Stimulated activated CD8-positive, alpha-beta memory T cell treated with anti-CD3 and anti-CD28 coated beads, Interleukin-7, amount 100 ng/mL, for 1 hour (primary cell): ENCODE measurements around the gene DHRSX.
"Not testable (repeated sequence)": the region's sequence is repeated elsewhere in the genome, so short reads cannot be mapped to it uniquely, and the experiment has no call there.

Experiments used
- DNase-seq, 2 donors: peaks; one replicate each; pipeline ENCODE4 v3.0.0-alpha.2; 2020; ENCODE audit warnings: low read depth in 2 of 2

The DHRSX gene

DNA sequence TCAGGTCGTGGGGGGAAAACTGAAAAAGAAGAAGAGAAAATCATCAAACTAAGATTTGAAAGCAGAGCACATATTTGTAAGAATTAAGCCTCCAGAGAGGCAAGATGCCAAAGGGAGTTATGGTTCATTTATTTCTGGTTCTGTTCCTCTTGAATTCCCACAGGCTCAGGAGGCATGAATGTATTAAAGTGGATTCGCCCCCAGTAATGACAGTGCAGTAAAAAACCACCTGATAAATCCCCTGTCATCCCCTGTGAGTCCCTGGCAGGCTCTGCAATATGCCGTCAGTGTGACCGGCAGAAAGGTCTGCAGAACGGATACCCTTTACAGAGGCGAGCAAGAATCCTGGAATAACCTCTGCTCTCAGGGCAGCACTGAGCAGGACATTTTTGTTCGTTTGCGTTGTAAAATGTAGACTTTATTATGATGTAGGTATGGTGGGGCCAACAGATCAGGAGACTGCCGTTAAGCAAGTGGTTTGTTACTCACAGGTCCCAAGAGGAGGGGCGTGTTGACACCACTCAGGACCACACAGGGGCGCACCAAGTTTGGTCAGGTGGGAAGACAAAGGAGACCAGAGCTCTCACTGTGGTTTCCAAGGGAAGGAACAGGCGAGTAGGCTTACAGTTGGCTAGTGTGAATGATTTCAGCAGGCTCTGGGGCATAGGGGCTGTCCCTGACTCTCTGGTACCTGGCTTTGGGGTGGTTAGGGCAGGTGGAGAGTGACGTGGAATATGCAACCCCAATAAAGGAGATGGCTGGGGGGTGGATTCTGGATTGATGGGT is 75.3 kb downstream of the DHRSX start:
- no peak for DNase-seq

DNA sequence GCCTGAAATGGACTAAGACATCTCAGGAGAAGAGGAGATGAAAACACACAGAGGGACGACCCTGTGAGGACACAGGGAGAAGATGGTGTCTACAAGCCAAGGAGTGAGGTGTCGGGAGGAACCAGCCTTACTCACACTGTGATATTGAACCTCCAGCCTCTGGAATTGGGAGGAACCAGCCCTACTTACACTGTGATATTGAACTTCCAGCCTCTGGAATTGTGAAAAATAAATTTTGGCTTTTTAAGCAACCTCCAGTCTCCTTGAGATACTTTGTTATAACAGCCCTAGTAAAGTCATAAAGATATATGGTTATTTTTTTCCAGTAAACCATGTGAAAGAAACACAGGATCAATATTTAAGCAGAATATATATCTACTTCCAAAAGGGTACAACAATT is 76.5 kb downstream of the DHRSX start:
- no peak for DNase-seq

DNA sequence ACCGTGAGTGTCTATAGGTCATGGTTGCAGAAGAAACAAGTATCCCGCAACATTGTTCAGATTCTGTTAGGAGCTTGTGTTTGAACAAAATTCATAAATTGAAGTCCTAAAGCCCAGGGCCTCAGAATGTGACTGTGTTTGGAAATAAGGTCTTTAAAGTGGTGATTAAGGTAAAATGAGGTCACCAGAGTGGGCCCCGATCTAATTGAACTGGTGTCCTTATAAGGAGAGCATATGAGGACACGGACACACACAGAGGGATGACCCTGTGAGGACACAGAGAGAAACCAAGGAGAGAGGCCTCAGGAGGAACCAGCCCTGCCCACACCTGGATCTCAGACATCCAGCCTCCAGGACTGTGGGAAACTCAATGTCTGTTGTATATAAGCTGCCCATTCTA is 76.9 kb downstream of the DHRSX start:
- no peak for DNase-seq

DNA sequence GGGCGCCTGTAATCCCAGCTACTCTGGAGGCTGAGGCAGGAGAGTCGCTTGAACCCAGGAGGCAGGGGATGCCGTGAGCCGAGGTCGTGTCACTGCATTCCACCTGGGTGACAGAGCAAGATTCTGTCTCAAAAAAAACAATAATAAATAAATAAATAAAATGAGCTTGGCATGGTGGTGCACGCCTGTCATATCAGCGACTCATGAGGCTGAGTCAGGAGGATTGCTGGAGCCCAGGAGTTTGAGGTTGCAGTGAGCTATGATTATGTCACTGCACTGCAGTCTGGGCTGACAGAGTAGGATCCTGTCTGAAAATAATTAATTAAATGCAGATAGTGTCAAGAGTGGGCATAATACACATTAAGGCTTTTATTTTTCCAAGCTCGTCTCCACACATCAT is 77.5 kb downstream of the DHRSX start:
- no peak for DNase-seq

DNA sequence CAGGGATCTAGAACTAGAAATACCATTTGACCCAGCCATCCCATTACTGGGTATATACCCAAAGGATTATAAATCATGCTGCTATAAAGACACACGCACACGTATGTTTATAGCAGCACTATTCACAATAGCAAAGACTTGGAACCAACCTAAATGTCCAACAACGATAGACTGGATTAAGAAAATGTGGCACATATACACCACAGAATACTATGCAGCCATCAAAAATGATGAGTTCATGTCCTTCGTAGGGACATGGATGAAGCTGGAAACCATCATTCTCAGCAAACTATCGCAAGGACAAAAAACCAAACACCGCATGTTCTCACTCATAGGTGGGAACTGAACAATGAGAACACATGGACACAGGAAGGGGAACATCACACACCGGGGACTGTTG is 81.4 kb downstream of the DHRSX start:
- not testable (repeated sequence) for DNase-seq

DNA sequence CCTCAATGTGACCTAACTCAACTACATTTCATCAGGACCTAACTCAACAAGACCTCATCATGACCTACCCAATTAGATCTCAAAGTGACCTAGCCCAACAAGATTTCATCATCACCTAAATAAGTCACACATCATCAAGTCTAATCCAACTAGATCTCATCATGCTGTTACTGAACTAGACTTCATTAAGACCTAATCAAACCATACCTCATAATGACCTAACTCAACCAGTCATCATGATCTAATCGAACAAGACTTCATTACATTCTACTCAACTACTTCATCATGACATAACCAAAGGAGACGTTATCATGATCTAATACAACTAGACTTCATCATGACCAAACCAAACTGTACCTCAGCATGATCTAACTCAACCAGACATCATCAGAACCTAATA is 82.8 kb downstream of the DHRSX start:
- DNase-seq, result no peak

DNA sequence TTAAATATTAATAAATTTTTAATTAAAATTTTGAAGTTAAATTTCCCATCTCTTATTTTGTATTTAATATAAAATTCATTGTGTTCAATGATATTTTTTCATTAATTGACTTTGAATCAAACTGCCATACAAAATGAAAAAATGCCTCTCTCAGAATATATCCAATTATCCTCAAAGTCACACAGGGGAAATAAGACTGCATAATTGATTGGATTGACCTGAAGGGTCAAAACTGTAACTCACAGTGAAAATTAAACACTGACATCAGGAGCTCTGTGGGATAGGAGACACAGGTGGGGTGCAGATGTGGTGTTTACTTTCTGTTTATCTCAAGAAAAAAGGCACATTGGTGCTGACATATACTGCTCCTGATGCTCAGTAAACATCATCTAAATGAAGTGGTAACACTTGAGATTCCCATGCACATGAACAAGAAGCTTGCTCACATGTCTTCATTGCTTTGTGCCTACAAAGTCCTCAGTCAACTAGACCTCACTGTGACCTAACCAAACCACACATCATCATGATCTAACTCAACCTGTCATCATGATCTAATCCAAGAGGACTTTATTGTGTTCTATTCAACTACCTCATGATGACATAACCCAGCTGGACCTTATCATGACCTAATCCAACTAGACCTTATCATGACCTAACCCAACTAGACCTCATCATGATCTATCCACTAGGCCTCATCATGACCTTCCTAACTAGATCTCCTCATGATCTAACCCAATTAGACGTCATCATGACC is 83.7 kb downstream of the DHRSX start:
- no peak for DNase-seq

DNA sequence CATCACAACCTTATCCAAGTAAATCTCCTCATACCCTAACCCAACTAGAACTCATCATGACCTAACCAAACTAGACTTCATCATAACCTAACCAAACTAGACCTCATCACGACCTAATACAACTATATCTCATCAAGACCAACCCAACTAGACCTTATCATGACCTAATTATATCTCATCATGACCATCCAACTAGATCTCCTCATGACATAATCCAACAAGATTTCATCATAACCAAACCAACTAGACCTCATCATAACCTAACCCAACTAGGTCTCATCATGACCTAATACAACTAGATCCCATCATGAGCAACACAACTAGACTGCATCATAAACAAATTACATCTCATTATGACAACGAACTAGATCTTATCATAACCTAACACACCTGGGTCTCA is 86.4 kb downstream of the DHRSX start:
- DNase-seq, result no peak

DNA sequence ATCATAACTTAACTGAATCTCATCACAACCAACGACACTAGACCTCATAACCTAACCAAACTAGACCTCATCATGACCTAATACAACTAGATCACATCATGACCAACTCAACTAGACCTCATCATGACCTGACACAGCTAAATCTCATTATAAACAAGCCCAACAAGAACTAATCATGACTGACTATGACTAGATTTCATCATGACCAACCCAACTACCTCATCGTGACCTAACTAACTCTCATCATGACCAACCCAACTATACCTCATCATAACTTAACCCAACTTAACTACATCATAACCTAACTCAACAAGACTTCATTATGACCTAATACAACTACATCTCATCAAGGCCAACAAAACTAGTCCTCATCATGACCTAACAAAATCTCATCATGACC is 86.8 kb downstream of the DHRSX start:
- DNase-seq, result no peak

DNA sequence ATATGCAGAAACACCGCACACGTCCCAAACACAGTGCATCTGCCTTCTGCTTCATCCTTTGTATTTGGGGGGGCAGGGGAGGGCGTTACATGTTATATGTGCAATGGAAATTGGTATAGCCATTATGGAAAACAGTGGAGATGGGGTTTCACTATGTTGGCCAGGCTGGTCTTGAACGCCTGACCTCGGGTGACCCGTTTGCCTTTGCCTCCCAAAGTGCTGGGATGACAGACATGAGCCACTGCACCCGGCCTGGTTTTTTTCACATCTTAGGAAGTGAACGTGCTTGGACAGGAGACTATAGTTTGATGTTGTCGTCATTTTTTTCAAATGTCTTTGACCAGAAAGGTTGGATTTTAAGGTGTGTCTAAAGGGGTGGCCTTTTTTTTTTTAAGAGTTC is 88.6 kb downstream of the DHRSX start:
- DNase-seq, result no peak

DNA sequence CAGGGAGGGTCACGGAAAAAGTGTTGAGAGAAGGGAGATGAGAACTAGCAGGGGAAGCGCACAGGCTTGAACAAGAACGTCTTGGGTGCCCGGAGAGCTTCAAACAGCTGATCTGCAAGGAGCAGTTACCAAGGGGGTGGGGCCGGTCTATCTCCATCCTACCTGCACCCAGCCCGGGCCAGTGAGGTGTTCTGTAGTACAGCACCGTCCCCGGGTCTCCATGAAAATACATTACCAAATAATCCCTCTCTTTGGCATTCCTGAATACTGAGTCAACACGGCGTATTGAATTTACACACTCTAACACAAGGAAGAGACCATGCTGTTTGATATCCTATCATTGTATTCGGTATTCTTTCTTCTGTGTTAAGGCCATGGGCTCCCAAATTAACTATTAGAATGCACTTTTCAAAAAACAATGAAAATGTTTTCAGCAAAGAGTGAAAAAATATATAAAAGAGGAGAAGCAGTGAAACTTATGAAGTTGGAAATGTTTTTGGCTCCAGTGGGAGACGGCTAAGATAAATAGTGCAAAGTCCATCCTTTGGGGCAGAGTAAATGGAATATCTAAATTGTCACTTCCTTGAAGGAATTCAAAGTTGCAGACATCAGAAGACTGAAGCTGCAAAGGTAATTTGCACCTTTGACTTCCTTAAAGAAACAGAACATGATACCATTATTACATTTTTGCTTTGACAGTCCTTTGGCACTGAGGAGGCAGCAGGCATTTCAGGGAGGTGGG is 90.3 kb downstream of the DHRSX start:
- no peak for DNase-seq

DNA sequence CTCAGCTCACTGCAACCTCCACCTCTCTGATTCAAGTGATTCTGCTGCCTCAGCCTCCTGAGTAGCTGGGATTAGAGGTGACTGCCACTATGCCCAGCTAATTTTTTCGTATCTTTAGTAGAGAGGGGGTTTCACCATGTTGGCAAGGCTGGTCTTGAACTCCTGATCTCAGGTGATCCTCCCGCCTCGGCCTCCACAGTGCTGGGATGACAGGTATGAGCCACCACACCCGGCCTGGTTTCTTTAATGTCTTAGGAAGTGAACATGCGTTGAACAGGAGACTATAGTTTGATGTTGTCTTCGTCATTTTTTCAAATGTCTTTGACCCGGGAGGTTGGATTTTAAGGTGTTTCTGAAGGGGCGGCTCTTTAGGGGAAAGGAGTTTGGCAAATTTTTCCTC is 91.0 kb downstream of the DHRSX start:
- no peak for DNase-seq

DNA sequence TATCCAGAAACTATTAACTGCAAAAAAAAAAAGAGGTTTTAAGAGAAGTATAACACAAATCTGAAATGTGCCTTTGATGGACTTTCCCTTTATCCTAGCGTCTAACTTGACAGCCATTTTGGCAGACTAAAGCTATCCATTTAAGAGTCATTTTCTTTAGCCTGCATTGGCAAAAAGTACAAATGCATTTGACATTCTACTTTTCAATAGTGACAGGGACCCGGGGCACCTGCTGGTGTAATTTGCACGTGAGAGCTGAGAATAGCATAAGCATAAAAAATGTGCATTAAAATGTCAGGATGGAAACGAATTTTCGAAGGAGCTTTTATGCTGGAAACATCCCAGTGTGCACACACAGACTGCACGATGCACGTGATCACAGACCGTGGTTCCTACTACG is 91.9 kb downstream of the DHRSX start:
- DNase-seq, result no peak

DNA sequence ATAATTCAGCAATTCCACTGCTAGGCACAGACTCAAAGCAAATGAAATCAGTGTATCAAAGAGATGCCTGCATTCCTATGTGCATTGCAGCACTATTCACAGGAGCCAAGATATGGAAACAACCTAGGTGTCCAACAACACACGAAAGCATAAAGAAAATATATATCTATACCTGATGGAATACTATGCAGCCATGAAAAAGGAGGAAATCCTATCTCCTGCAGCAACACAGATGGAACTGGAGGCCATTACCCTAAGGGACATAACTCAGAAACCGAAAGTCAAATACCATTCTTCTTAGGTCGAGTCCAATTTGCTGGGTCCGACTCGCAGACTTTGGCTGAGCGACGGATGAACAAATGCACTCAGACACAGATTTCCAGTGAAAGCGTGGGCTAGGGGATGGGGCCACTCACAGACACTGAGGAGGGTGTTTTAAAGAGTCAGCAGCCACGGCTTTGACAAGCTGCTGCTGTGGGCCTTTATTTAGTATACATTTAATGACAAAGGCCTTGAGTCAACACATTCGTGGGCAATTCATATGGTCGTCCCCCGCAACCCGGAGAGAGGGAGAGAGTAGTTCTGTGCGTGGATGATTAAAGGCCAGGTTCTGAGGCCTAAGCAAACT is 93.8 kb downstream of the DHRSX start:
- DNase-seq, result no peak

DNA sequence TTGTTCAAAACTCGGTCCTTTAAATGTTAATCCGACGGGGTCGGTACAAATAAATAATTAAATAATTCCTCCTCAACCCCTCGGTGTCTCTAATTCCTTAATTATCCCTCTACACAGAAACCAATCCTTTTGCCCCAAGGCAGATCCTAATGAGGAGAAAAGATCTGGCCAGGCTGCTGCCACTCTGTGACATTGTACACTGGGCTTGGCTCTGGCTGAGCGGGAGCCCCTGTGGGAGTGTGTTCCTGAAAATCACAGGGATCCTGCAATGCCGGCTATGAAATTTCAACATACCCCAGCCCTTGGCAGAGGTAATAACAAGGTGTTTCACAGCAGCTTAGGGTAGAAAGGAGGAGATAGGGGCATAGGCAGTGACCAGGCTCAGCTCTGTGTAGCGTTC is 96.0 kb downstream of the DHRSX start:
- DNase-seq, result no peak

DNA sequence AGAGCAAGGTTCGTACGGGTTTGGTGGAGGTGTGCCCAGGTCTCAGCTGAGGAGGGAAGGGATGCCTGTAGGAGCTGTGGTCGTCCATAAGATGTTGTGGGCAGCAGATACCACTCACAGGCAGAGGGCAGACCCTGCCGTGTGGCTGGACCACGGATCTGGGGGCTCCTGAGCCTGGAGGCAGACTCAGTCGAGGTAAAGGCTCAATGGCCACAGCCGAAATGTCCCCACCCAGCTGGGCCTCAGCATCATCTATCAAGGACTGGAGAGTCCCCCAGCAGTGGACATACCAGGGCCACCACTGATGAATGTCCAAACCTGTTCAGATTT is 98.5 kb downstream of the DHRSX start:
- DNase-seq, result no peak

DNA sequence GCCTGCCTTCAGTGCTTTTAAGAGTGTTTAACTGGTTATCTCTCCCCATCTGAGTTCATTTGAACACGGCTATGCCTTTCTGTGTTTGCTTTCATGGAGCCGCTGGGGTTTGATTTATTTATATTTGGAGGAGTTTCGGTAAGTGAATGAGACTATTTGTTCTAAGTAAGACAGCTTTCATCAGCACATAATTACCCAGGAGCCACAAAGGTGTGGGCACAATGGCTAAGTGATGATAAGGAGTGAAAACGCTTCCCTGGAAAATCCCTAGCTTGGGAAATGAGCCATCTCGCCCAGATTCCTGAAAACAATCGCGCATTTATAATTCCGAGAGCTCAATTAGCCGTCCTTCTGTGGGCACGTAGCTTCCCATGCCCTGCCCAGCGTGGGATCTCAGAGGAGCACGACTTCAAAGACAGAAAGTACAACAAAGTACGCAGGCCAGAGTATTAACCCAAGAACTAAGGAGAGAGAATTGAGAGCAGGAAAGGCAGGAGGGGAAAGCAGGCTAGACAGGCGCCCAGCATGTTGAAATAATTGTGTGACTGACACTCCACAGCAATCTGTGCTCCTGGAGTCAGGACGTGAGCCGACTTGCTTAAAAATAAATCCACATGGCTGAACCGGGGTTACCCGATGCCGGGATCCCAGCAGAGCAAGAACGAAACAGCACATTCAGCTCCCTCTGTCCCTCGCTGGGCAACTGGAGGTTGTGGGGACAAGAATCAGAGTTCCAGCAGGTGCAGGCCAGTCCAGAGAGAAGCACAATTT is 99.0 kb downstream of the DHRSX start:
- no peak for DNase-seq

DNA sequence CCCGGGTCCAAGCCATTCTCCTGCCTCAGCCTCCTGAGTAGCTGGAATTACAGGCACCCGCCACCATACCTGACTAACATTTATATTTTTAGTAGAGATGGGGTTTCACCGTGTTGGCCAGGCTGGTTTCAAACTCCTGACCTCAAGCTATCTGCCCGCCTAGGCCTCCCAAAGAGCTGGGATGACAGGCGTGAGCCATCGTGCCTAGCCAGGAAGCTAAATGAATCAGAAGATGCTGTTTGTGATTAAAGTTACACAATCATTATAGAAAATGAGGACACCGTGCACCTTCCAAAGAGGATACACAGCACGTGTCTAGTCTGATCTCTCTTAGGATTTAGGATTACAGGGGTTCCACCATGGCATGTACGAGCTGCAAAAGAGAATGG is 99.6 kb downstream of the DHRSX start:
- DNase-seq, result no peak

DNA sequence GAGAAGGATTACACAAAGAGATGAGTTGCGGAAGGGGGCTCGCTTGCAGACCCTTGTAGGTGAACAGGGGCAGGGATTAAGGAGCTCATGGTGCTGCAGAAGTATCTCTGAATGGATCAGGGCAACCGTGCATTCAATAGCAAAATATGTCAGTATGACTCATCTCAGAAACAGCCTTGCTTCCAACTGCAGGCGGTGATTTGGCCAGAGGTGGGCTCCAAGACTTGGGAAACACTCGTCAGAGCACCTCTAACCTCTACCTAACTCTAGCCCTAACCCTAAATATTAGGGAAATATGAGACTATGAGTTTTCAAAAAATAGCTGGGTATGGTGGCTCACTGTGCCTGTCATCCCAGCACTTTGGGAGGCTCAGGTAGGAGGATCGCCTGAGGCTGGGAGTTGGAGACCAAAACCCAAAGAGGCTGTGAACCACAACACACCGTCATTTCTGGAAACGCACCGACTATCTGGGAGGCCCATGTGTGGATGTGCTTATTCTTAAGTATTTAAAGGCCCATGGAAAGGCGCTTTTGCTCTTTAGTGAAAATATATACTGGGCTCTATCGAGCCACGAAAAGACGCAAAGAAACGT is 102.6 kb downstream of the DHRSX start:
- DNase-seq, result no peak

DNA sequence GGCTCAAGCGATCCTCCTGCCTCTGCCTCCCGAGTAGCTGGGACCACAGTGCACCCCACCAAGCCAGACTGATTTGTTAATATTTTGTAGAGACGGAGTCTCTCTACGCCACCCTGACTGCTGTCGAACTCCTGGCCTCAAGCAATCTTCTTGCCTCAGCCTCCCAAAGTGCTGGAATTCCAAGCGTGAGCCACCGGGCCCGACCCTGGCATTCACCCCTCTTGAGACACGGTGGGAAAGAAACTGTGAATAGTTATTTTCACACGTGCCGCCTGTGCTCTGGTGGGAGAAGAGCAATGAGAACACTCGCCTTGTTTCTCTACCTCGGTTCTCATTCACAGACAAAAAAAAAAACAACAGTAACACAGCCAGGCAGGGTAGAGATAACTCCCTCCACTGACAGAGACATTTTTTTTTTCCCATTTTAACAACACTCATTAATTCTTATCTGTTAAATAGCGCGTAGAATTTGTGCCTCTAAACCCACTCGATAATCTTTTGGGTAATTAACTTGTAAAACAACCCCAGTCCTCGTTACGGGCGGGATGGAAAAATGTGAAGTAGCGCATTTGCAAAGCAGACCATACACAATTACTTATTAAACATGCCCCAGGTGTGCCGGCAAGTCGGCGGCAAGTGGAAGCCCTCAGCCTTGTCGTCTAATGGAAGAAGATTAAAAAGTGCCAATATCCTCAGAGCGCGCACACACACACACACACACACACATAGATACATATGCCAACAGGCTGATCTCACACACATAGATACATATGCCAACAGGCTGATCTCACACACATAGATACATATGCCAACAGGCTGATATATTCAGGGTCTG is 103.3 kb downstream of the DHRSX start:
- no peak for DNase-seq
